NCI-H82 treated with DMSO at 0.1 percent for 48 hours (cell line): ENCODE results near the gene TXNDC17.
"Not testable (repeated sequence)": the region's sequence is repeated elsewhere in the genome, so short reads cannot be mapped to it uniquely, and the experiment has no call there.

Source experiments
- DNase-seq: peaks from one replicate; lab custom pipeline; 2025; ENCODE audit not compliant: unreplicated experiment; lab: John Stamatoyannopoulos, UW

TXNDC17 gene

GRCh38 chr17:6682339-6682738 is 41.5 kb downstream of the TXNDC17 start:
- DNase-seq: no peak

- DNase-seq: no peak
Measured at GRCh38 chr17:6683081-6683684, 42.3 kb downstream of the TXNDC17 start.

GRCh38 chr17:6683730-6684459 is 43.0 kb downstream of the TXNDC17 start:
- DNase-seq: no peak

- DNase-seq: no peak
Measured at GRCh38 chr17:6684460-6684783, 43.6 kb downstream of the TXNDC17 start.

- DNase-seq: no peak
Measured at GRCh38 chr17:6684881-6685767, 44.3 kb downstream of the TXNDC17 start.

- DNase-seq: no peak
Measured at GRCh38 chr17:6686026-6686425, 45.2 kb downstream of the TXNDC17 start.

- no peak for DNase-seq
Measured at GRCh38 chr17:6688944-6689343, 48.1 kb downstream of the TXNDC17 start.

GRCh38 chr17:6690641-6691040 is 49.8 kb downstream of the TXNDC17 start:
- no peak for DNase-seq

GRCh38 chr17:6691546-6691945 is 50.7 kb downstream of the TXNDC17 start:
- DNase-seq: no peak

GRCh38 chr17:6691958-6692357 is 51.1 kb downstream of the TXNDC17 start:
- not testable (repeated sequence) for DNase-seq
